ENCODE data around the gene ZNF274. TPM values are rescaled to one million over a fixed set of nuclear protein-coding genes. Genes with fewer than 3 reads are reported as not detected.

Gene ZNF274
- total and polyA plus RNA-seq, 10 of the 15 experiments (the other 5 are each of a cell fraction or from before 2014, with no cell fraction given): 2.7 to 17.6 (median 14.3) TPM

DNA sequence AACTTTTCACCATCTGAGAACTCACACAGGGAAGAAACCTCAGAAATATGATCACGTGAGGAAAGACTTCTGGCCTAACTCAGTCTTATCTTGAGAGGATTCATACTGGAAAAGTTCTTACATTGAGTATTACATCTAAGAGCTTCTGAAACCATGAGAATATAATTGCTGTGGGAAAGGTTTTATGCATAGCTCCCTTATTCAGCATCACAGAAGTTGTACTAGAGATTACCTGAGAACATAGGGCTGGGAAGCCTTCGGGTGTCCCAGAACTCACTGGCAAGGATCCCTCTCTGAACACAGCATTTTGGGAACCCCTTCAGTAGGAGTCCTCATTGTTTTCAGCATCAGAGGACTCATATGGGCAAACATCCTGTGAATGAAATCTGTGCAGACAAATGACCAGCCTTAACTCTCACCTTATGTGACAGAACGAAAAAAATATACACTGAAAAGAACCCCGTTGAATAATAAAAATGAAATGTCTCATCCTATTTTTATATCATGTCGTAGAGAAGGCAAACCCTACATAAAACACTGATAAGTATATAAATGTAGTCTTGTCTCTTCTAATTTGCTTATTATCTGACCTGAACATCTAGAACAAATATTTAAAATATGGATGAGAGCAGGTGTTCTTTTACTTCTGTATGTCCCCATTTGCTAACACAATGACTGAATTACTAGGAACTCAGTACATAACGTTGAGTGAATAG is 14.2 kb downstream of the ZNF274 start:
- Histone ChIP-seq H3K4me3 (no peak overlapping the region), H3K27ac (ENCODE audit: control insufficient read depth, insufficient read depth) (no peak overlapping the region), H3K9ac (ENCODE audit: control insufficient read depth, insufficient read depth, low read length) (no peak overlapping the region), H3K9me3 (replicated peaks; ENCODE audit: control insufficient read depth, insufficient read depth, low read length) (peaks cover 64% of the 10 kb centered on the region), H4K20me1 (ENCODE audit: control insufficient read depth, insufficient read depth) (no peaks in the 10 kb centered on the region), H3K36me3 (ENCODE audit: control insufficient read depth in 2 of 2, insufficient read depth in 2 of 2, low read length in 1 of 2) (peaks cover 0 to 16% of the 10 kb centered on the region in 2 experiments; a peak in 3 of 4 replicates), H3K79me2 (ENCODE audit: control insufficient read depth, insufficient read depth, low read length) (no peaks in the 10 kb centered on the region), H3K4me2 (ENCODE audit: control insufficient read depth, insufficient read depth) (no peak overlapping the region), H3K4me1 (ENCODE audit: control insufficient read depth, insufficient read depth, low read length) (no peaks in the 10 kb centered on the region), H2AFZ (ENCODE audit: control insufficient read depth, low read depth, low read length) (no peak overlapping the region), H3K27me3 (replicated peaks in 1 of 2; ENCODE audit: control insufficient read depth in 2 of 2, insufficient read depth in 2 of 2, low read length in 1 of 2) (no peaks in the 10 kb centered on the region)
- POLR2A ChIA-PET: no interaction called here
- SMC1A ChIA-PET (ENCODE audit: uncharacterized antibody, unreplicated experiment): no interaction called here
- no peak for DNase-seq (ENCODE audit: low read depth, low spot score)
- intact Hi-C loops (cut with micrococcal nuclease; ENCODE audit: unreplicated experiment): no loop called here
- no TSS peak for BruUV-seq (replicated peaks)
- in situ Hi-C loops (cut with MboI): no loop called here
- FAIRE-seq: no peak
- CTCF ChIA-PET: no interaction called here
- 99% methylated on average over 6 of the region's 6 CpGs for WGBS (ENCODE audit: insufficient coverage, insufficient replicate concordance, low lambda C conversion rate, missing lambda C conversion rate)
- no peak for ATAC-seq
- RAD21 ChIA-PET (ENCODE audit: unreplicated experiment): interaction anchor here (0.6 kb wide), 1 partner anchor 27 kb away, joined by 3 read pairs; no protein-coding TSS in a partner anchor
- TF ChIP-seq FOXM1 (IDR thresholded peaks at IDR 0.05; ENCODE audit: low read depth, low read length): no peak
- no peak for TF ChIP-seq HDGF (IDR thresholded peaks at IDR 0.05)
- TF ChIP-seq POU2F2 (IDR thresholded peaks at IDR 0.05; ENCODE audit: borderline replicate concordance, low read depth, low read length): no peak
- no peak for TF ChIP-seq EP300 (IDR thresholded peaks at IDR 0.05; ENCODE audit: borderline replicate concordance in 1 of 2, control insufficient read depth in 1 of 2, low read depth in 2 of 2, low read length in 2 of 2)
- no peak for TF ChIP-seq HDAC6 (IDR thresholded peaks at IDR 0.05; ENCODE audit: unreplicated experiment)
- TF ChIP-seq SMC3 (IDR thresholded peaks at IDR 0.05; ENCODE audit: borderline replicate concordance, low read length): no peak; the same call in 1 of the 2 replicates
- TF ChIP-seq USF1 (IDR thresholded peaks at IDR 0.05; ENCODE audit: borderline replicate concordance, extremely low read length, insufficient read depth, low read depth, low read length): peak; percentile 19
- no peak for TF ChIP-seq HCFC1 (IDR thresholded peaks at IDR 0.05; ENCODE audit: low read length)
- no peak for TF ChIP-seq PAX5 (IDR thresholded peaks at IDR 0.05; ENCODE audit: borderline replicate concordance, low read depth, low read length)
- no peak for TF ChIP-seq TBL1XR1 (IDR thresholded peaks at IDR 0.05; ENCODE audit: low read depth, low read length)
- no peak for TF ChIP-seq RBBP5 (conservative IDR thresholded peaks at IDR 0.05)
- TF ChIP-seq REST (IDR thresholded peaks at IDR 0.05; ENCODE audit: low read depth, low read length): no peak
- TF ChIP-seq CUX1 (IDR thresholded peaks at IDR 0.05; ENCODE audit: insufficient replicate concordance, low read depth, low read length): no peak
- no peak for TF ChIP-seq SREBF1 (IDR thresholded peaks at IDR 0.05; ENCODE audit: low read length)
- no peak for TF ChIP-seq ESRRA (IDR thresholded peaks at IDR 0.05; ENCODE audit: low read length)
